Measurements from ENCODE around the gene PIK3R2.
A peak's percentile ranks its signal among the peaks of the same experiment; 100 is the strongest.
"Not testable (repeated sequence)": the region's sequence is repeated elsewhere in the genome, so short reads cannot be mapped to it uniquely, and the experiment has no call there.

Gene PIK3R2

DNA sequence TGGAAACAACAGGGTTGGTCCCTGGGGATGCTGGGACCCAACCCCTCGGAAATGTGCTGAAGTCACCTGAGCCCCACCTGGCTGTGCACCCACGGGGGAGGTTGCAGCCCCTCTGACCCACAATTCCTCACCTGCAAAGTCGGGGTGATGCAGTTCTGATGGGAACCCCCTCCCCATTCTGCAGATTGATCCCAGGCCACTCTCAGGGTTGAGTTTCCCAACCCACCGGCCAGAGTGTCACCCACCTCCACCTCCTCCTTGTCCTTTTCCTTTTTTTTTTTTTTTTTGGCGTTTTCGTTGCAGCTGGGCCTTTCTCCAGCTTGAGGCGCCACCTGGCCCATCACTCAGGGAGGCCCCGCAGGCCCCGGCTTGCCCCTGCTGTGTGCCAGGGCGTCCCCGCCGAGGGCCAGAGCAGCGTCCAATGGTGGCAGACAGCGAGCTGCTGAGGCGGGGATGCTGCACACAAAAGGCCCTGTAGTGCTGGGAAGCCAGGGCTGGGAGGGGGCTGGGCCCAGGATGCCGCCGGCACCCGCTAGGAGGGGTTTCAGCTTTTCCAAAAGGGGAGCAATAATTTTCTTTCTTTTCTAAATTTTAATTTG is 4.6 kb downstream of the PIK3R2 start:
- no peaks in the 10 kb centered on the region for H3K27me3 ChIP-seq (ENCODE audit: control insufficient read depth, insufficient read depth, low read length)
- no peaks in the 10 kb centered on the region for H3K9me3 ChIP-seq (ENCODE audit: control insufficient read depth, low read depth, low read length)
- no peaks in the 10 kb centered on the region for H3K36me3 ChIP-seq (ENCODE audit: control insufficient read depth, low read depth, low read length)
- no peak overlapping the region for H3K27ac ChIP-seq (ENCODE audit: low read length)
- H3K4me1 ChIP-seq (ENCODE audit: control insufficient read depth, low read depth, low read length) = no peaks in the 10 kb centered on the region
- H3K4me3 ChIP-seq (ENCODE audit: low read length) = no peak overlapping the region
- no peak overlapping the region for H3K9ac ChIP-seq (ENCODE audit: low read length)

DNA sequence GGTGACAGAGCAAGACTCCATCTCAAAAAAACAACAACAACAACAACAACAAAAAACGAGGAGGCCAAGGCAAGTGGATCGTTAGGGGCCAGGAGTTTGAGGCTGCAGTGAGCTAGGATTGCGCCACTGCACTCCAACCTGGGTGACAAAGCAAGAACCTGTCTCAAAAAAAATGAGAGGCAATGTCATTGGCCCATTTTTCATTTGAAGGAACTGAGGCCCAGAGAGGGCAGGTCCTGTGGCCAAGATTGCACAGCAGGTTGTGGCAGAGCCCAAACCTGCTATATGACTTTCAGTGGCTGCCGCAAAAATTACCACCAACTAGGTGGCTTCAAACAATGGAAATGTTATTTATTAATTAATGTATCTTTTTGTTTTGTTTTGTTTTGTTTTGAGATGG is 5.5 kb downstream of the PIK3R2 start:
- peaks cover 8% of the 10 kb centered on the region for H3K36me3 ChIP-seq (ENCODE audit: control insufficient read depth, low read depth, low read length)
- H3K9me3 ChIP-seq (ENCODE audit: control insufficient read depth, low read depth, low read length) = no peaks in the 10 kb centered on the region
- H3K4me1 ChIP-seq (ENCODE audit: control insufficient read depth, low read depth, low read length) = no peaks in the 10 kb centered on the region
- no peaks in the 10 kb centered on the region for H3K27me3 ChIP-seq (ENCODE audit: control insufficient read depth, insufficient read depth, low read length)
- no peak overlapping the region for H3K4me3 ChIP-seq (ENCODE audit: low read length)
- no peak overlapping the region for H3K9ac ChIP-seq (ENCODE audit: low read length)
- no peak overlapping the region for H3K27ac ChIP-seq (ENCODE audit: low read length)

DNA sequence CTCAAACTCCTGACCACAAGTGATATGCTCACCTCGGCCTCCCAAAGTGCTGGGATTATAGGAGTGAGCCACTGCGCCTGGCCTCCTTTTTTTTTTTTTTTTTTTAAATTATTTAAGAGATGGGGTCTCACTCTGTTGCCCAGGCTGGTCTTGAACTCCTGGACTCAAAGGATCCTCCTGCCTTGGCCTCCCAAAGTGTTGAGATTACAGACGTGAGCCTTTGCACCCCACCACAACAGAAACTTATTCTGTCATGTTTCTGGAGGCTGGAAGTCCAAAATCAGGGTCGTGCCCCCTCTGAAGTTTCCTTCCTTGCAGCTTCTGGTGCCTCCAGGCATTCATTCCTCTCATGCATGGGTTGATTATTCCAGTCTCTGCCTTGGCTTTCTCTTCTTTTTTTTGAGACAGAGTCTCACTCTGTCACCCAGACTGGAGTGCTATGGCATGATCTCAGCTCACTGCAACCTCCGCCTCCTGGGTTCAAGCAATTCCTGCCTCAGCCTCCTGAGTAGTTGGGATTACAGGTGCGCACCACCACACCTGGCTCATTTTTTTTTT is 6.2 kb downstream of the PIK3R2 start:
- H3K27me3 ChIP-seq (ENCODE audit: control insufficient read depth, insufficient read depth, low read length); H3K9me3 ChIP-seq (ENCODE audit: control insufficient read depth, low read depth, low read length); H3K4me3 ChIP-seq (ENCODE audit: low read length); H3K27ac ChIP-seq (ENCODE audit: low read length); H3K9ac ChIP-seq (ENCODE audit: low read length); H3K4me1 ChIP-seq (ENCODE audit: control insufficient read depth, low read depth, low read length): not testable (repeated sequence)
- H3K36me3 ChIP-seq (ENCODE audit: control insufficient read depth, low read depth, low read length) = peaks cover 10% of the 10 kb centered on the region

DNA sequence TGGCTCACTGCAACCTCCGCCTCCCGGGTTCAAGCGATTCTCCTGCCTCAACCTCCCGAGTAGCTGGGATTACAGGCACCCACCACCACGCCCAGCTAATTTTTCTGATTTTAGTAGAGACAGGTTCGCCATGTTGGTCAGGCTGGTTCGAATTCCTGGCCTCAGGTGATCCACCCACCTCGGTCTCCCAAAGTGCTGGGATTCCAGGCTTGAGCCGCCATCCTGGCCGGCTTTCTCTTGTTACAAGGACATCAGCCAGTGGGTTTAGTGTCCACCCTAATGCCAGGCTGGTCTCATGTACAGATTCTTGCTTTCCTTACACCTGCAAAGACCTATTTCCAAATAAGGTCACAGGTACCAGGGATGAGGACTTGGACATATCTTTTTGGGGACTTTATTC is 6.8 kb downstream of the PIK3R2 start:
- Histone ChIP-seq H3K9me3 (ENCODE audit: control insufficient read depth, low read depth, low read length) (no peaks in the 10 kb centered on the region), H3K27me3 (ENCODE audit: control insufficient read depth, insufficient read depth, low read length) (no peaks in the 10 kb centered on the region), H3K27ac (ENCODE audit: low read length) (no peak overlapping the region), H3K36me3 (ENCODE audit: control insufficient read depth, low read depth, low read length) (peaks cover 10% of the 10 kb centered on the region), H3K9ac (ENCODE audit: low read length) (no peak overlapping the region), H3K4me3 (ENCODE audit: low read length) (no peak overlapping the region), H3K4me1 (ENCODE audit: control insufficient read depth, low read depth, low read length) (no peaks in the 10 kb centered on the region)

DNA sequence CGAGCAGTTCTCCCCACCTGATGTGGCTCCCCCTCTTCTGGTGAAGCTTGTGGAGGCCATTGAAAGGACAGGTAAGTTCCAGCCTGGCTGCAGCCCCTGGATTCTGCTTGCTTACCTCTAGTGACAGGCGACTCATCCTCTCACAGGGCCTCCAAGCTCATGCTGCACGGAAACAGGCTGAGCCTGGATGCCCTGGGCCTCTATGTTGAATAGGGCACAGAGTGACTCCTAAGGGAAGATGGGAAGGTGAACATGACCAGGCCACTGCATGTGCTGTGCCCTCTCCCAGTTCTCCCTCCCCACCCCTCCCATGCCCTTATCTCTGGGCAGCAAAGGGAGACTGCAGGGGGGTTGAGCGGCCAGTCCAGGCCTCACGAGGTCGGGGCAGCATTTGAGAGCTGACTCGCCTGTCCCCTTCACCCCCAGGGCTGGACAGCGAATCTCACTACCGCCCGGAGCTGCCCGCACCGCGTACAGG is 7.6 kb downstream of the PIK3R2 start:
- H3K4me3 ChIP-seq (ENCODE audit: low read length) = no peak overlapping the region

DNA sequence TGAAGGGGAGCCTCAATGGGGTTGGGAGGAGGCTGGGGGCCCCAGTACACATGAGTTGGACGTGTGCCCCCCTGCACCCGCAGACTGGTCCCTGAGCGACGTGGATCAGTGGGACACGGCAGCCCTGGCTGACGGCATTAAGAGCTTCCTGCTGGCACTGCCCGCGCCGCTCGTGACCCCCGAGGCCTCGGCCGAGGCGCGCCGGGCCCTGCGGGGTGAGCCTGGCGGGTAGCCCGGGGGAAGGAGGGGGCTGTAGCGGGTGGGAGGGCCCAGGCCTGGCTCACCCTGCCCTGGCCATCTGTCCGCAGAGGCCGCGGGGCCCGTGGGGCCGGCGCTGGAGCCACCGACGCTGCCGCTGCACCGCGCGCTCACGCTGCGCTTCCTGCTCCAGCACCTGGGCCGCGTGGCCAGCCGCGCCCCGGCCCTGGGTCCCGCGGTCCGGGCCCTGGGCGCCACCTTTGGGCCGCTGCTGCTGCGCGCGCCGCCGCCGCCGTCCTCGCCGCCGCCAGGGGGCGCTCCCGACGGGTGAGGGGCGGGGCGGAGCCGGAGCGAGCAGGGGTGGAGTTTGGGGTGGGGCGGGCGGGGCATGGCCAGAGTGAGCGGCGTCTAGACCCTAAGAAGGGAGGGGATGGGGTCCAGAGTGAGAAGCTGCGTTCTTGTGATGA is 8.1 kb downstream of the PIK3R2 start:
- H3K4me1 ChIP-seq (ENCODE audit: control insufficient read depth, low read depth, low read length) = no peaks in the 10 kb centered on the region
- no peak overlapping the region for H3K27ac ChIP-seq (ENCODE audit: low read length)
- H3K9ac ChIP-seq (ENCODE audit: low read length) = peak overlapping the region; percentile 15
- no peaks in the 10 kb centered on the region for H3K27me3 ChIP-seq (ENCODE audit: control insufficient read depth, insufficient read depth, low read length)
- H3K9me3 ChIP-seq (ENCODE audit: control insufficient read depth, low read depth, low read length) = no peaks in the 10 kb centered on the region
- peaks cover 17% of the 10 kb centered on the region for H3K36me3 ChIP-seq (ENCODE audit: control insufficient read depth, low read depth, low read length)
- H3K4me3 ChIP-seq (ENCODE audit: low read length) = no peak overlapping the region

More for the DNA sequence above, 7.6 kb downstream of the PIK3R2 start:
- H3K27ac ChIP-seq (ENCODE audit: low read length) = no peak overlapping the region
- peak overlapping the region; percentile 15 for H3K9ac ChIP-seq (ENCODE audit: low read length)
- peaks cover 11% of the 10 kb centered on the region for H3K36me3 ChIP-seq (ENCODE audit: control insufficient read depth, low read depth, low read length)
- no peaks in the 10 kb centered on the region for H3K9me3 ChIP-seq (ENCODE audit: control insufficient read depth, low read depth, low read length)
- no peaks in the 10 kb centered on the region for H3K27me3 ChIP-seq (ENCODE audit: control insufficient read depth, insufficient read depth, low read length)
- H3K4me1 ChIP-seq (ENCODE audit: control insufficient read depth, low read depth, low read length) = no peaks in the 10 kb centered on the region

DNA sequence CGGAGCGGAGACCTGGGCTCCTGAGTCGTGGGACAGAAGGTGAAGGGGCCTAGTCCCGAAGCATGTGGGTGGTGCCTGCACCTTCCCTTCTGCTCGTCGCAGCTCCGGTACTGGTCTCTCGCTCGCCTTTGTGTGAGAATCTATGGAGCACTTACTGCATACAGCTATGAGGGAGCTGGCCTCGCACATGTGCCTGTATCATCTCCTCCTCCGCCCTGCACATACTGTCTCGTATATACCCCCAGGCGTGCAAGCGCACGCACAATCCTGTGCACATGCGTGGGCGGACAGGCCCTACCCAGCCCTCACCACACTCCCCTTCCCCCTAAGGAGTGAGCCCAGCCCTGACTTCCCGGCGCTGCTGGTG is 8.7 kb downstream of the PIK3R2 start:
- no peak overlapping the region for H3K9ac ChIP-seq (ENCODE audit: low read length)
- no peaks in the 10 kb centered on the region for H3K9me3 ChIP-seq (ENCODE audit: control insufficient read depth, low read depth, low read length)
- peaks cover 17% of the 10 kb centered on the region for H3K36me3 ChIP-seq (ENCODE audit: control insufficient read depth, low read depth, low read length)
- no peak overlapping the region for H3K4me3 ChIP-seq (ENCODE audit: low read length)
- no peaks in the 10 kb centered on the region for H3K4me1 ChIP-seq (ENCODE audit: control insufficient read depth, low read depth, low read length)
- no peak overlapping the region for H3K27ac ChIP-seq (ENCODE audit: low read length)
- H3K27me3 ChIP-seq (ENCODE audit: control insufficient read depth, insufficient read depth, low read length) = no peaks in the 10 kb centered on the region

DNA sequence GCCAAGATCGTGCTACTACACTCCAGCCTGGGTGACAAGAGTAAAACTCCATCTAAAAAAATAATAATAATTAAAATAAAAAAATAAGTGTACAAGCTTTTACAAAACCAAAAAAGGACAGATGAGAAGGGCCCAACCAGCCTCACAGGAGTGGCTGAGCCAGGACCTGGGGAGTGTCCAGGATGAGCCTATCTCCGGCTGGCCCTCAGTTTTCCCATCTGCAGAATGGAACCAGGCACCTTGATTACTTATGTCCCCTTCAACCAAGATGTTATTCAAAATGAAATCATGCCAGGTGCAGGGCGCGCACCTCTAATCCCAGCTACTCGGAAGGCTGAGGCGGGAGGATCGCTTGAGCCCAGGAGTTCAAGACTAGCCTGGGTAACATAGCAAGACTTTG is 11.1 kb downstream of the PIK3R2 start:
- H3K36me3 ChIP-seq (ENCODE audit: control insufficient read depth, low read depth, low read length) = peaks cover 26% of the 10 kb centered on the region
- H3K9ac ChIP-seq (ENCODE audit: low read length) = no peak overlapping the region
- H3K4me3 ChIP-seq (ENCODE audit: low read length) = no peak overlapping the region
- no peaks in the 10 kb centered on the region for H3K4me1 ChIP-seq (ENCODE audit: control insufficient read depth, low read depth, low read length)
- no peak overlapping the region for H3K27ac ChIP-seq (ENCODE audit: low read length)
- H3K9me3 ChIP-seq (ENCODE audit: control insufficient read depth, low read depth, low read length) = no peaks in the 10 kb centered on the region
- H3K27me3 ChIP-seq (ENCODE audit: control insufficient read depth, insufficient read depth, low read length) = no peaks in the 10 kb centered on the region

DNA sequence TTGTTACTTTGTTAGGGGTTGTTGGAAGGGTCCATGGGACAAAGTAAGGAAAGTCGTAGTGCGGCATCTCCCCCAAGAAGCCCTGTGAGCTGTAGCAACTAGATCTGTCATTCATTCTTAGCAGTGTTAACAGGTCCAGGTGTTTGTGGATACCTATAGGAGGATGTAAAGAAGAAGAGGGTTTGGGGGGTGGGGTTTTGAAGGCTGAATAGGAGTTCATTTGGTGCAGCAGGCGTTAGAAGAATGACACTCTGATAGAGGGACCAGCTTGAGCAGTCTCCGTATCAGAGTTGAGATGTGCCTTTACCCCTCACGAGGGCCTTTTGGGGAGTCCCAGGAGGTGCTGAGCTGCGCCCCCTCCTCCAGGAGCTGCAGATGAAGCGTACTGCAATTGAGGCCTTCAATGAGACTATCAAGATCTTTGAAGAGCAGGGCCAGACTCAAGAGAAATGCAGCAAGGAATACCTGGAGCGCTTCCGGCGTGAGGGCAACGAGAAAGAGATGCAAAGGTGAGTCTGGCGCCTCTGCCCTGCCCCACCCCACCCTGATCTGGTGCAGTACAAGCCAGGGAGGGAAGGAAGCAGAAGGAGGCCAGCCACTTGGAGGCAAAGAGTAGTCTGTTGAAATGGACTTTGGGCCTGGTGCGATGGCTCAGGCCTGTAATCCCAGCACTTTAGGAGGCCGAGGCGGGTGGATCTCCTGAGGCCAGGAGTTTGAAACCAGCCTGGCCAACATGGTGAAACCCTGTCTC is 13.0 kb downstream of the PIK3R2 start:
- Histone ChIP-seq H3K27ac (ENCODE audit: low read length) (no peak overlapping the region), H3K27me3 (ENCODE audit: control insufficient read depth, insufficient read depth, low read length) (no peaks in the 10 kb centered on the region), H3K9me3 (ENCODE audit: control insufficient read depth, low read depth, low read length) (no peaks in the 10 kb centered on the region), H3K9ac (ENCODE audit: low read length) (no peak overlapping the region), H3K4me1 (ENCODE audit: control insufficient read depth, low read depth, low read length) (no peaks in the 10 kb centered on the region), H3K4me3 (ENCODE audit: low read length) (no peak overlapping the region), H3K36me3 (ENCODE audit: control insufficient read depth, low read depth, low read length) (peaks cover 26% of the 10 kb centered on the region)

DNA sequence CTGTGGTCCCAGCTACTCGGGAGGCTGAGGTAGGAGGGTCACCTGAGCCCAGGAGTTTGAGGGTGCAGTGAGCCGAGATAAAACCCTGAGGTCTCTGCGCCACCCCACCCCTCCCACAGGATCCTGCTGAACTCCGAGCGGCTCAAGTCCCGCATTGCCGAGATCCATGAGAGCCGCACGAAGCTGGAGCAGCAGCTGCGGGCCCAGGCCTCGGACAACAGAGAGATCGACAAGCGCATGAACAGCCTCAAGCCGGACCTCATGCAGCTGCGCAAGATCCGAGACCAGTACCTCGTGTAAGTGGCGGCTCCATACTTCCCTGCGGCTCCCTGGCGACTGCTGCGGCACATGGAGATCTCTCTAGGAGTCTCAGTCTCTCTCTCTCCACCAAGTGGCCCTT is 14.0 kb downstream of the PIK3R2 start:
- Histone ChIP-seq H3K9me3 (ENCODE audit: control insufficient read depth, low read depth, low read length) (no peaks in the 10 kb centered on the region), H3K4me3 (ENCODE audit: low read length) (no peak overlapping the region), H3K27me3 (ENCODE audit: control insufficient read depth, insufficient read depth, low read length) (no peaks in the 10 kb centered on the region), H3K27ac (ENCODE audit: low read length) (no peak overlapping the region), H3K9ac (ENCODE audit: low read length) (no peak overlapping the region), H3K4me1 (ENCODE audit: control insufficient read depth, low read depth, low read length) (no peaks in the 10 kb centered on the region), H3K36me3 (ENCODE audit: control insufficient read depth, low read depth, low read length) (peaks cover 26% of the 10 kb centered on the region)

DNA sequence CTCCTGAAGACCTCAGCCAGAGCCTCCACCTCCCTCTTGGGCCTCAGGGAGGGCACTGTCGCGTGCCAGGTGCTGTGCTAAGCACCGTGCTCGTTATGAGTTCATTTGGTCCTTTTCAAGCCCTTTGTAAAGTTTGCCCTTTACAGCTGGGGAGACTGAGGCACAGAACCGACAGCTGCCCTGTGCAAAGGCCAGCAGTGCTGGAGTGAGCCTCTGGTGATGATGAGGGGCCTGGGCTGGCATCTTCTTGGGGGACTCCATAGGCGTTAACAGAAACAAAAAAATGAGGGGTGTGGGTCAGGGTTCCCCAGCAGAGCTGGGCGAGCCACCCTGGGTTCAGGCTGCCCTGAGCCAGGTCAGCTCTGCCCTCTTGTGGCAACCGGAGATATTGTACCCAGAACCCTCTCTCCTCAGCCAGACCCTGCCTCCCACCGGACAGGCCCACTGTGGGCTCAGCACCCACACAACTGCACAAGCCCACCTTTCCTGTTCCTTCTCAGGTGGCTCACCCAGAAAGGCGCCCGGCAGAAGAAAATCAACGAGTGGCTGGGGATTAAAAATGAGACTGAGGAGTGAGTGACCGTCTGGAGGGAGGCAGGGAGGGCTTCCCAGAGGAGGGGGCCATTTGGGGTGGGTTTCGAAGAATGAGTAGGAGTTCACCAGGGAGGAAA is 15.1 kb downstream of the PIK3R2 start:
- no peaks in the 10 kb centered on the region for H3K9me3 ChIP-seq (ENCODE audit: control insufficient read depth, low read depth, low read length)
- H3K4me1 ChIP-seq (ENCODE audit: control insufficient read depth, low read depth, low read length) = no peaks in the 10 kb centered on the region
- H3K9ac ChIP-seq (ENCODE audit: low read length) = no peak overlapping the region
- no peaks in the 10 kb centered on the region for H3K27me3 ChIP-seq (ENCODE audit: control insufficient read depth, insufficient read depth, low read length)
- H3K36me3 ChIP-seq (ENCODE audit: control insufficient read depth, low read depth, low read length) = peaks cover 22% of the 10 kb centered on the region
- H3K27ac ChIP-seq (ENCODE audit: low read length) = no peak overlapping the region
- no peak overlapping the region for H3K4me3 ChIP-seq (ENCODE audit: low read length)
